ENCODE data around the gene TMOD2.

TMOD2 gene

GRCh38 chr15:51754267-51754666, 2.9 kb downstream of the TMOD2 start:
- WGBS, 2 experiments = 80 to 89% methylated on average over 1 of the region's 2 CpGs
- Histone ChIP-seq H3K4me3 (ENCODE audit: insufficient read depth, low read depth, low read length) (no peak overlapping the region), H3K36me3 (ENCODE audit: control insufficient read depth, insufficient read depth, low read length) (no peaks in the 10 kb centered on the region), H3K27me3 (ENCODE audit: control insufficient read depth, insufficient read depth, low read length, poor library complexity, severe bottlenecking) (peaks cover 65% of the 10 kb centered on the region), H3K9me3 (ENCODE audit: control insufficient read depth, low read length) (no peaks in the 10 kb centered on the region), H3K4me1 (ENCODE audit: control insufficient read depth, insufficient read depth, low read length) (no peaks in the 10 kb centered on the region), H3K27ac (ENCODE audit: insufficient read depth, low read depth, low read length, poor library complexity, severe bottlenecking) (no peak overlapping the region)

DNA sequence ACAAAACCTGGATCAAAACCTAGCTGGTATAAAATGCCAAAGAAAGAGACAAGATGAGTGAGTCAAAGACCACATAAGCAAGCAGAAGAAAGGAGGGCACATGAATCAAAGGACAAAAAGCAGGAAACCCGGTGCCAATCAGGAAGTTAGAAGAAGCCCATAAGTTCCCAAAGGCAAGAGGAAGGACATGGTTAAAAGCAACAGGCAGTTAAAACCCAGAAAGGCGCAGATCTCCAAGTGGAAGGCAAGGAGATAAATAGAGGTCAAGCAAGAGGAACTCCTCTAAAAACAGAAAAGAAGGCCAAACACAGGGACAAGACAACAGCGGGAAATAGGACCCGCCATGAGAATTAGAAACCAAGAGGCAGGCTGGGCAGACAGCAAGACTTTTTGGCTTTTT, 4.4 kb downstream of the TMOD2 start:
- H3K27me3 ChIP-seq (ENCODE audit: control insufficient read depth, insufficient read depth, low read length, poor library complexity, severe bottlenecking) = peaks cover 49% of the 10 kb centered on the region
- H3K4me1 ChIP-seq (ENCODE audit: control insufficient read depth, insufficient read depth, low read length) = no peaks in the 10 kb centered on the region
- WGBS, 2 experiments = 70 to 71% methylated on average over 4 of the region's 4 CpGs
- no peaks in the 10 kb centered on the region for H3K36me3 ChIP-seq (ENCODE audit: control insufficient read depth, insufficient read depth, low read length)
- no peak overlapping the region for H3K27ac ChIP-seq (ENCODE audit: insufficient read depth, low read depth, low read length, poor library complexity, severe bottlenecking)
- H3K4me3 ChIP-seq (ENCODE audit: insufficient read depth, low read depth, low read length) = no peak overlapping the region
- no peaks in the 10 kb centered on the region for H3K9me3 ChIP-seq (ENCODE audit: control insufficient read depth, low read length)

DNA sequence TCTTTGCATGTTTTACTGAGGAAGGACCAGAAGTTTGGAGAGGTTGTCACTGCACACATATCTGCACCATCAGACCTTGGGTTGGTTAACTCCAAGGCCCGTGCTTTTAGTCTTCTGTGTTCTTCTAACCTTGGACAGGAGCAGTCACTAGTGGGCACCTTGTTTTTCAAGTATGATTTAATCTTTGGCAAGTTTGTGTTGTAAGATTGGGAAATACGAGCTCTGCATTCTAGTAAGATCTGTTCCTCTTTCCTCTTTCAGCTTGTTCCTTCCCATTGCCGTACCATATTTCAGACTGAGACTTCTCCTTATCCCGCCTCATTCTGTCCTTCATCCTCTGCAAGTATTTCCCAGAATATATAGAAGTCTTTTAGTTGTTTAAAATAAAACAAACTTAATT, 5.1 kb downstream of the TMOD2 start:
- no peak overlapping the region for H3K27ac ChIP-seq (ENCODE audit: insufficient read depth, low read depth, low read length, poor library complexity, severe bottlenecking)
- WGBS, 2 experiments = 93 to 95% methylated on average over 4 of the region's 4 CpGs

GRCh38 chr15:51757450-51757849, 6.1 kb downstream of the TMOD2 start:
- no peaks in the 10 kb centered on the region for H3K4me1 ChIP-seq (ENCODE audit: control insufficient read depth, insufficient read depth, low read length)
- H3K9me3 ChIP-seq (ENCODE audit: control insufficient read depth, low read length) = no peaks in the 10 kb centered on the region
- no peaks in the 10 kb centered on the region for H3K36me3 ChIP-seq (ENCODE audit: control insufficient read depth, insufficient read depth, low read length)
- H3K27ac ChIP-seq (ENCODE audit: insufficient read depth, low read depth, low read length, poor library complexity, severe bottlenecking) = no peak overlapping the region
- no peak overlapping the region for H3K4me3 ChIP-seq (ENCODE audit: insufficient read depth, low read depth, low read length)
- 88% methylated on average over 2 of the region's 2 CpGs for WGBS, 2 experiments
- H3K27me3 ChIP-seq (ENCODE audit: control insufficient read depth, insufficient read depth, low read length, poor library complexity, severe bottlenecking) = peaks cover 35% of the 10 kb centered on the region

More for the DNA sequence above, 5.1 kb downstream of the TMOD2 start:
- Histone ChIP-seq H3K9me3 (ENCODE audit: control insufficient read depth, low read length) (no peaks in the 10 kb centered on the region), H3K36me3 (ENCODE audit: control insufficient read depth, insufficient read depth, low read length) (no peaks in the 10 kb centered on the region), H3K27me3 (ENCODE audit: control insufficient read depth, insufficient read depth, low read length, poor library complexity, severe bottlenecking) (peaks cover 42% of the 10 kb centered on the region), H3K4me1 (ENCODE audit: control insufficient read depth, insufficient read depth, low read length) (no peaks in the 10 kb centered on the region), H3K4me3 (ENCODE audit: insufficient read depth, low read depth, low read length) (no peak overlapping the region)

DNA sequence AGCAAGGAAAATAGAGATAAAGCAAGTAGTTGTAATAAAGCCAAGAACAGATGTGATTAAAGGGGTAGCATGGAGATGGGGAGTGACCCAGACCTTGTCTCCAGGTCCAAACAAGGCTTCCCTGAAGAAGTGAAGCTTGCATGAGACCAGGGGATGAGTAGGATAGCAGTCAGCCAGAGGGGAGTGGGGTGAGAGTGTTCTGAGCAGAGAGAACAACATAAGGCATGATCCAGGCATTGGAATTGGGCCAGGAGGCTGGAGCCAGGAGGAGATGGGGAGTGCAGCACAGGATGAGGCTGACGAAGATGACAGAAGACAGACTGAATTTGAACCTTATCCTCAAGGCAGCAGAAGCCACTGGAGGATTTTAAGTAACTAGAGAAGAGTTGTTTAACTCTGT, 7.2 kb downstream of the TMOD2 start:
- H3K4me1 ChIP-seq (ENCODE audit: control insufficient read depth, insufficient read depth, low read length) = no peaks in the 10 kb centered on the region
- peaks cover 23% of the 10 kb centered on the region for H3K27me3 ChIP-seq (ENCODE audit: control insufficient read depth, insufficient read depth, low read length, poor library complexity, severe bottlenecking)
- no peaks in the 10 kb centered on the region for H3K9me3 ChIP-seq (ENCODE audit: control insufficient read depth, low read length)
- H3K36me3 ChIP-seq (ENCODE audit: control insufficient read depth, insufficient read depth, low read length) = no peaks in the 10 kb centered on the region
- H3K4me3 ChIP-seq (ENCODE audit: insufficient read depth, low read depth, low read length) = no peak overlapping the region
- no peak overlapping the region for H3K27ac ChIP-seq (ENCODE audit: insufficient read depth, low read depth, low read length, poor library complexity, severe bottlenecking)
- WGBS, 2 experiments = 88 to 95% methylated on average over 1 of the region's 1 CpG

DNA sequence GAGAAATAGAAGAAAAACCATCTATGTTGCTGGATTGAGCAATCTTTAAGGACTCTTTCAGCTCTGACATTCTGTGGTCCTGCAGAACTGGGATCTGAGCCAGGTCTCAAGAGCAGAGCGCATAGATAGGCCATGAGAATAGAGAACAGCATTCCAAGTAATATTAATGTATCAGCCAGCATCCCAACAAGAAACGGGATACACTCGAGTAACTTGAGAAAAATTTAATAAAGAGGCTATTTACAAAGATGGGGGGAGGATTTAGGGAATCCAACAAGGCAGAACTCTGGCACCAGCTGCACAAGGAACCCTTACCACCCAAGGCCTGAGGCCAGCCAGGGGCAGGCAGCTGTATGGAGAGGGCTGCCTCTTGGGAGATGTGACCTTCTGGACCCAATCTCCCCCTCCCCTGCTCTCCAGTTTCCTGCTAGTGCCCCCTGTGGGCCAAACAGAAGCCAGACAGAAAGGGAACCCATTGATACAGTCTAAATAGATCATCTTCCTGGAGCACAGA, 8.2 kb downstream of the TMOD2 start:
- Histone ChIP-seq H3K4me3 (ENCODE audit: insufficient read depth, low read depth, low read length) (no peak overlapping the region), H3K9me3 (ENCODE audit: control insufficient read depth, low read length) (no peaks in the 10 kb centered on the region), H3K27me3 (ENCODE audit: control insufficient read depth, insufficient read depth, low read length, poor library complexity, severe bottlenecking) (peaks cover 14% of the 10 kb centered on the region), H3K27ac (ENCODE audit: insufficient read depth, low read depth, low read length, poor library complexity, severe bottlenecking) (no peak overlapping the region), H3K4me1 (ENCODE audit: control insufficient read depth, insufficient read depth, low read length) (no peaks in the 10 kb centered on the region), H3K36me3 (ENCODE audit: control insufficient read depth, insufficient read depth, low read length) (no peaks in the 10 kb centered on the region)
- whole genome bisulfite sequencing, 2 experiments = 98 to 100% methylated on average over 3 of the region's 3 CpGs

DNA sequence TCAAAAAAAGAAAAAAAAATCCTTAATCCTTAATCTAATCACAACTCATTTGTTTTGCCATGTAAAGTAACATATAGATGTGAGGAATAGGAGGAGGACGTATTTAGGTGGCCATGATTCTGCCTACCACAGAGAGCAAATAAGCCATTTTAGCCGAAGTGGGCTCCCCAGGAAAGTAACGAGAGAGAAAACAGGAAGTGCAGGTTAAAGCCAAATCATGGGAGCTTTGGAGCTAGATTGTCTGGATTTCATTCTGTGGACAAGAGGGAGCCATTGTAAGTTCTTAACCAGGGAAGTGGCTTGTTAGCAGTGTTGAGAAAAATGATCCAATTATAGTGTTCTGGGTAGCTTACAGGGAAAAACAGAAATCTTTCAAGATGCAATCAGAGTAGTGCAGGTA, 9.4 kb downstream of the TMOD2 start:
- 61 to 62% methylated on average over 3 of the region's 3 CpGs for WGBS, 2 experiments

GRCh38 chr15:51765751-51766150, 14.4 kb downstream of the TMOD2 start:
- Histone ChIP-seq H3K9me3 (ENCODE audit: control insufficient read depth, low read length) (no peaks in the 10 kb centered on the region), H3K36me3 (ENCODE audit: control insufficient read depth, insufficient read depth, low read length) (no peaks in the 10 kb centered on the region), H3K27me3 (ENCODE audit: control insufficient read depth, insufficient read depth, low read length, poor library complexity, severe bottlenecking) (no peaks in the 10 kb centered on the region), H3K4me1 (ENCODE audit: control insufficient read depth, insufficient read depth, low read length) (no peaks in the 10 kb centered on the region), H3K27ac (ENCODE audit: insufficient read depth, low read depth, low read length, poor library complexity, severe bottlenecking) (no peak overlapping the region), H3K4me3 (ENCODE audit: insufficient read depth, low read depth, low read length) (no peak overlapping the region)
- 75 to 77% methylated on average over 7 of the region's 7 CpGs for WGBS, 2 experiments

More for the DNA sequence above, 9.4 kb downstream of the TMOD2 start:
- Histone ChIP-seq H3K27me3 (ENCODE audit: control insufficient read depth, insufficient read depth, low read length, poor library complexity, severe bottlenecking) (peaks cover 4% of the 10 kb centered on the region), H3K4me1 (ENCODE audit: control insufficient read depth, insufficient read depth, low read length) (no peaks in the 10 kb centered on the region), H3K27ac (ENCODE audit: insufficient read depth, low read depth, low read length, poor library complexity, severe bottlenecking) (no peak overlapping the region), H3K9me3 (ENCODE audit: control insufficient read depth, low read length) (no peaks in the 10 kb centered on the region), H3K4me3 (ENCODE audit: insufficient read depth, low read depth, low read length) (no peak overlapping the region), H3K36me3 (ENCODE audit: control insufficient read depth, insufficient read depth, low read length) (no peaks in the 10 kb centered on the region)

GRCh38 chr15:51766341-51766740, 14.9 kb downstream of the TMOD2 start:
- 85 to 100% methylated on average over 1 of the region's 1 CpG for WGBS, 2 experiments

GRCh38 chr15:51768018-51768417, 16.6 kb downstream of the TMOD2 start:
- H3K4me3 ChIP-seq (ENCODE audit: insufficient read depth, low read depth, low read length) = no peak overlapping the region
- no peak overlapping the region for H3K27ac ChIP-seq (ENCODE audit: insufficient read depth, low read depth, low read length, poor library complexity, severe bottlenecking)
- H3K9me3 ChIP-seq (ENCODE audit: control insufficient read depth, low read length) = no peaks in the 10 kb centered on the region
- H3K4me1 ChIP-seq (ENCODE audit: control insufficient read depth, insufficient read depth, low read length) = no peaks in the 10 kb centered on the region
- H3K27me3 ChIP-seq (ENCODE audit: control insufficient read depth, insufficient read depth, low read length, poor library complexity, severe bottlenecking) = no peaks in the 10 kb centered on the region
- 88 to 90% methylated on average over 7 to 9 of the region's 9 CpGs for WGBS, 2 experiments
- H3K36me3 ChIP-seq (ENCODE audit: control insufficient read depth, insufficient read depth, low read length) = no peaks in the 10 kb centered on the region

More at GRCh38 chr15:51766341-51766740, 14.9 kb downstream of the TMOD2 start:
- Histone ChIP-seq H3K9me3 (ENCODE audit: control insufficient read depth, low read length) (no peaks in the 10 kb centered on the region), H3K27ac (ENCODE audit: insufficient read depth, low read depth, low read length, poor library complexity, severe bottlenecking) (no peak overlapping the region), H3K36me3 (ENCODE audit: control insufficient read depth, insufficient read depth, low read length) (no peaks in the 10 kb centered on the region), H3K4me1 (ENCODE audit: control insufficient read depth, insufficient read depth, low read length) (no peaks in the 10 kb centered on the region), H3K27me3 (ENCODE audit: control insufficient read depth, insufficient read depth, low read length, poor library complexity, severe bottlenecking) (no peaks in the 10 kb centered on the region), H3K4me3 (ENCODE audit: insufficient read depth, low read depth, low read length) (no peak overlapping the region)

- H3K4me1 ChIP-seq (ENCODE audit: control insufficient read depth, insufficient read depth, low read length) = no peaks in the 10 kb centered on the region
- H3K27ac ChIP-seq (ENCODE audit: insufficient read depth, low read depth, low read length, poor library complexity, severe bottlenecking) = no peak overlapping the region
- H3K4me3 ChIP-seq (ENCODE audit: insufficient read depth, low read depth, low read length) = no peak overlapping the region
- H3K27me3 ChIP-seq (ENCODE audit: control insufficient read depth, insufficient read depth, low read length, poor library complexity, severe bottlenecking) = no peaks in the 10 kb centered on the region
- no peaks in the 10 kb centered on the region for H3K36me3 ChIP-seq (ENCODE audit: control insufficient read depth, insufficient read depth, low read length)
- H3K9me3 ChIP-seq (ENCODE audit: control insufficient read depth, low read length) = no peaks in the 10 kb centered on the region
- WGBS, 2 experiments = 61 to 62% methylated on average over 3 of the region's 3 CpGs
Observed at GRCh38 chr15:51770902-51771301, 19.5 kb downstream of the TMOD2 start.
